GM18498 (cell line): ENCODE data around the gene IQCK.
"Not testable (repeated sequence)": the region's sequence is repeated elsewhere in the genome, so short reads cannot be mapped to it uniquely, and the experiment has no call there.

Experiments used
- ATAC-seq: cut with Tn5 transposase; IDR thresholded peaks from one replicate; pipeline ENCODE4 v1.9.1; 2021; ENCODE audit warnings: mild to moderate bottlenecking, moderate library complexity; ENCODE audit not compliant: unreplicated experiment

IQCK gene

DNA sequence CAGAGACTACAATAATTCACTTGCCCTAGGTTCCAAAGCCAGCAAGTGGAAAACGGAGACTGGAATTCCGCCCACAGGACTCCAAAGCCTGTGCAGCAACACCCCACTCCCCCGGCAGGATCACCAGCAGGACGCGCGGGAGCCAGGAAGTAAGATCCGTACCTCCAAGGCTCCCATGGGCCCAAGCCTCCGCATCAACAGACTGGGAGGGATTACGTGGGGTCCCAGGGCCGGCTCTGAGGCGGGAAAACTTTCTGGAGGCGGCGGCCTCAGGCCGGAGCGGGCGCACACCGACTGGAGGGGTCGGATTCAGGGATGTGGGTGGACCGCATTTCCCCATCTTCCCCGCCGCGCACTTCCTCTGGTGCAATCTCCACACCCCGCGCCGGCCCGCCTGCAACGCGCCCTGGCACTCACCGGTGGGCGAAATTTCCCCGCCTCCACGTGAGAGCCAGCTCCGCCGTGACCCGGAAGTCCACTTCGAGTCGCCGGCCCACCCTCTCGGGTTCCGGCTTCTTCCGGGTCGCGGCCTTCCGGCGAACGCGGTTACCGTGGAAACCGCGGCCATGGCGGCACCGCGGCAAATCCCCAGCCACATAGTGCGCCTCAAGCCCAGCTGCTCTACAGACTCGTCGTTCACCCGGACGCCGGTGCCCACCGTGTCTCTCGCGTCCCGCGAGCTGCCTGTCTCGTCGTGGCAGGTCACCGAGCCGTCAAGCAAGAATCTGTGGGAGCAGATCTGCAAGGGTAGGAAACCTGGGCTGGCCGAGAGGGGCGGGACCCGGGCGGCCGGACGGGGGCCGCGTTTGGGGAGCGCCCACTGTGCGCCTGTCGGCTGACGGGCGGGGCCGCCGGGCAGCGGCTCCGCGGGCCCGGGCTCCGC is at the start of gene IQCK, which contains the start of gene KNOP1:
IQCK (plus strand) TSS at position 531 of the 883 bp plus-strand sequence; CDS start at position 567, 36 bp downstream.
KNOP1 (minus strand) TSS at position 487 of the 883 bp plus-strand sequence. CDS start 3,192 bp downstream, outside the sequence.
- ATAC-seq, result peak; percentile 96

DNA sequence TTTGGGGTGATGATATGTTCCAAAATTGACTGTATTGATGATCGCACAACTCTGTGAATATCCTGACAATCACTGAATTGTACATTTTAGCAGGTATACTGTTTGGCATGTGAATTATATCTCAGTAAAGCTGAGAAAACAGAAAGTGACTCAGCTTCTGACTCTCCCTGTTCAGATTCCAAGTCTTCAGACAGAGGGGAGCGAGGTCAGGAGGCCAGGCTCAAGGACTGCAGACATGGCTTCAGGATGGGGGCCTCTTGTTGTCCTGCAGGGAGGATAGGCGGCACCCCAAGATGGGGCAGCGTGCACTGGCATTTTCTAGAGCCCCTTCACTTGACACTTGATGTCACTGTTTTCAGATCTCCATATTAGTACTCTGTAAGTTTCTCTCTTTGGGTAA is 45.7 kb upstream of the IQCK start:
- ATAC-seq, result no peak

- ATAC-seq, result no peak
Observed at GRCh38 chr16:19674485-19674884, 43.6 kb upstream of the IQCK start.

GRCh38 chr16:19677402-19677801 is 40.7 kb upstream of the IQCK start:
- ATAC-seq, result no peak

DNA sequence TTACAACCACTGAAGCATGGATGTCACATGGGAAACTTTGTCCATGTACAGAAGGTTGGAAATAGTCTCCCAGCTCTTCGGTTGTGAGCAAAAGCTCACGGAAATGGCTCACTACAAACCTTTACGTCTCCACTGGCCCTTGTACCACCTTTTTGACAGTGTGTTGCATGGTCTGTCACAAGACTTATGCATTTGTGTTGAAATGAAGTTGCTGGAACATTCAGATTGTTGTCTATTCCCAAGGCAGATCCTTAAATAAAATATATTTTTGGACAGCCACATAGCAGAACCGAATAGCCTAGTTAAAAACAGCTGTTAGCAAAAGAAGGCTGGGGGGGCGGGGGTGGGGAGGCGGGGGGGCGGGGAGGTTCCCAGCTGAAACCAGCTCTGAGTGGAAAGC is 39.3 kb upstream of the IQCK start:
- ATAC-seq, result no peak

- ATAC-seq, result not testable (repeated sequence)
Observed at GRCh38 chr16:19679281-19679680, 38.8 kb upstream of the IQCK start.

DNA sequence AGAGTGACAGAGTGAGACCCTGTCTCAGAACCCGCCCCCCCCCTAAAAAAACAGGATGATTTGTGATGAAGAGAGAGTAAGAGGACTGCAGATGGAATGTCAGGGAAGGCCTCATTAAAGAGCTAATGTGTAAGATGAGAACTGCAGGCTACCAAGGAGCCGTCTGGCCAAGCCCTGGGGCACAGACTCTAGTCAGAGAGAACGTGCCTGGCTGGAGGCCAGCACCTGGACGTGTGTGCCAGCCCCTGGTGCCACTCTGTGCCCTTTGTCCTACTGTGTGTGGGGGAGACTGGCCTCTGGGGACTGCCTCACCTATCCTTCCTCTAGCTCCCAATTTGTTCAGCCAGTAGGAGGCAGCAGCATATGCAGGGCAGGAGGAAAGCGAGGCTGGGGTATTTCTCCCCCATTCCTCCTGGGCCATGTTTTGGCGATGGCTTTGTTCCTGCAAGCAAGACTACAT is 37.2 kb upstream of the IQCK start:
- ATAC-seq, result no peak

- no peak for ATAC-seq
Observed at GRCh38 chr16:19681637-19682036, 36.4 kb upstream of the IQCK start.

DNA sequence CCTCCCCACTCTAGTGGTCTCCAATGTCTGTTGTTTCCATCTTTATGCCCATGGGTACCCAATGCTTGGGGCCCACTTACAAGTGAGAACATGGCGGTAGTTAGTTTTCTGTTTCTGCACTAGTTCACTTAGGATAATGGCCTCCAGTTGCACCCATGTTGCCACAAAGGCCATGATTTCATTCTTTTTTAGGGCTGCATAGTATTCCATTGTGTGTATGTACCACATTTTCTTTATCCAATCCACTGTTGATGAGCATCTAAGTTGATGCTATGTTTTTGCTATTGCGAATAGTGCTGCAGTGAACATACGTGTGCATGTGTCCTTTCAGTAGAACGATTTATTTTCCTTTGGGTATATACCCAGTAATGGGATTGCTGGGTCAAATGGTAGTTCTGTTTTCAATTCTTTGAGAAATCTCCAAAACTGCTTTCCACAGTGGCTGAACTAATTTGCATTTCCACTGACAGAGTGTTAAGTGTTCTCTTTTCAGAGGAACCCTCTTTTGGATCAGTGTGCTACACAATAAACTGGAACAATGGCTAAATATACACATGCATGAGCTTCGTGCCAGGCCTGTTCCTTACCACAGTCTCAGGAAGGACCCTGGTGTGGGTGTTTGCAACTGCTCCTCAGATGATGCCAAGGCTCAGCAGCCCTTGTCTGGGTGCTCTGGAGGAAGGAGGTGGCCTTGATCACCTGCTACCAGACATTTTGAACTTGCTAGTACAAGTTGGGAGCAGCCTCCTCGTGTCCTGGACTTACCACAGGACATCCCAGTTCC is 34.4 kb upstream of the IQCK start:
- ATAC-seq, result no peak

- no peak for ATAC-seq
Observed at GRCh38 chr16:19685176-19685575, 32.9 kb upstream of the IQCK start.

DNA sequence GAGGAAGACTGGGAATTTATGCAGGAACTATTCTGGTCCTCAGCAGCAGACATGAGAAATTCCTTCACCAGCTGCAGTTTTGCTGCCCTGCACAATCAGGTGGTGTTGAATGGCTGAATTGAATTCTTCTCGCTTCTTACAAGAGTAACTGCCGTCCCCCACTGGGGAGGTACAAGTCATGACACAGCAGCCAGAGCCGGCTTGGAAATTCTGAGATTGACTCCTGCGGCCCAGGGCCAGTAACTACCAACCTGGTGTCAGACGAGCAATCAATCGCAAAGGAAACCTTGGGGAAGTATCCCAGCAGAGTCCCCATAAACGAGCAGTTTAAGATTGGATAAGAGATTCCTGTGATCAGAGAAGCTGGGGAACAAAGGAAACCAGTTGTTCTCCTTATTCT is 30.8 kb upstream of the IQCK start:
- no peak for ATAC-seq

DNA sequence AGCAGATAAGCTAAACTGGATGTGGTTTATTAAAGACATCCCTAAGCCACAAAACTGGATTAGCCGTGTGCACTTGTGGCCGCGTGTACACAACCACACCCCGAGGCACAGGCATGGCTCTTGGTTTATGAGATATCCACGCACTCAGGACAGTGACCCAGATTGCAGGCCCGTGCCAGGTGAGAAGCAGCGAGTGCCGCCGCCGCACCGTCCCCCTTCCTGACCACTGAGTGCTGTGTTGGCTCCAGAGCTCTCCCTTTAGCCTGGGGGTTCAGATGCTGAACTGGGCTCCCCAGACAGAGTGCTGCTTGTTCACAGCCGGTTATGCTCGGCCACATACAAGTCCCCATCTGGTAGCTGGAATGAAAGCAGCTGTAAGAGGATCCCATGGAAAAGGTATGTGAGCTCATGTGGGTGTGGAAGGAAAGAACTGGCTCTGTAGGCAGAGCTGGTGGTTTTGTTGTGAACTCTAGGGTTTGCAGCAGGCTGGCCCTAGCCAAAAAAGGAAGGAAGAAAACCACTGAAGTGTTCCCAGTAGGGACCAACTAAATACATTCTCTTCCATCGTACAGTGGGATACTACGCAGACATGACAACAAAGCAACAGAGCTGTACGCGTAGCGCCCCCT is 29.6 kb upstream of the IQCK start:
- ATAC-seq, result no peak

DNA sequence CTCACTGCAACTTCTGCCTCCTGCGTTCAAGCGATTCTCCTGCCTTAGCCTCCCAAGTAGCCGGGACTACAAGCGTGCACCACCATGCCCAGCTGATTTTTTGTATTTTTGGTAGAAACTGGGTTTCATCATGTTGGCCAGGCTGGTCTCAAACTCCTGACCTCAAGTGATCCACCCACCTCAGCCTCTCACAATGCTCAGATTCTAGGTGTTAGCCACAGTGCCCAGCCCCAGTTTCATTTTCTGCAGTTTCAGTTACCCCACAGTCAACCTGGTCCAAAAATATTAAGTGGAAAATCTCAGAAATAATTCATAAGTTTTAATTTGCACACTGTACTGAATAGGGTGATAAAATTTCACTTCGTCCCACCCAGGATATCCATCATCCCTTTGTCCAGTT is 28.7 kb upstream of the IQCK start:
- no peak for ATAC-seq

DNA sequence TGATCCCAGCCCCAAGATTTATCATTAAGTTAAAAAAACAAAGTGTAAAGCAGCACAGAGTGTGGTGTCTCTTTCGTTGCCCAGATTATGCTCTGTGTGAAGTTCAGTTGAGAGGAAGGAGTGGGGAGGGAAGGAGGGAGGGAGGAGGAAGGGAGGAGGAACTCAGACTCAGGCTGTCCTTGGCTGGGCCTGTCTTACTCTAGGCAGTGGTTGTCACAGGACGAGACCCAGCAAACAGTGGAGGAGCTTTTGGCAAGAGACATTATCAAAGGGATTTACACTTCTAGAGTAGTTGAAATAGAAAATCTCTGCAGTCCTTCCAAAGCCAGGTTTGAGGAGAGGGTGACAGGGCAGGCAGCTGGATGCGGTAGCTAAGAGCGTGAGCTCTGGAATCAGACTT is 27.9 kb upstream of the IQCK start:
- ATAC-seq, result no peak

- no peak for ATAC-seq
Observed at GRCh38 chr16:19691161-19691711, 26.8 kb upstream of the IQCK start.

GRCh38 chr16:19694989-19695388 is 23.1 kb upstream of the IQCK start:
- no peak for ATAC-seq

DNA sequence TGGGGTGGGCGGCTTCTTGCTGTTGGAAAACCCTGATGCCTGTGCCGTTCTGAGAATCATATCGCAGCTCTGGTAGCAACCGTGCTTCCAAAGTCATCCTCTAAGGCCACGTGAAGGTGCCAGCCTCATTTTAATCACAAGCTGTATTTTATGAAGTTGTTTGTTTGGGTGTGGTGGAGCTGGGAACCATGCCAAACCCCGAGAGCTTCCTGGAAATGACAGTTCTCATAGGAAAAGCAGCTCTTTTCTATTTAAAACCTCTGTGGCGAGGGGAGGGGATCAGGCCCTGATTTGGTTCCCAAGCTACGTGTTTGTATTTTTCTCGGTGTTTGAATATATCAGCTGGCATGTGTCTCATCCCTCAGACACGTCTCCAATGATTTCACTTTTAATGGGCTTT is 21.7 kb upstream of the IQCK start:
- ATAC-seq, result no peak

GRCh38 chr16:19696961-19697360 is 21.1 kb upstream of the IQCK start:
- ATAC-seq, result no peak

GRCh38 chr16:19697756-19698318 is 20.2 kb upstream of the IQCK start:
- ATAC-seq, result no peak
